ENCODE data around the gene GIGYF2. TPM values are rescaled to one million over a fixed set of nuclear protein-coding genes. Genes with fewer than 3 reads are reported as not detected.

GIGYF2 gene
- total and polyA plus RNA-seq, 2 of the 13 experiments (the other 11 are each of a cell fraction or from before 2014, with no cell fraction given), result 44.9 to 73.5 TPM

- TF ChIP-seq ZNF784 (CRISPR knock-in tag; IDR thresholded peaks at IDR 0.05; ENCODE audit: borderline replicate concordance) (no peak), TGIF2 (CRISPR knock-in tag; IDR thresholded peaks at IDR 0.05) (no peak), RELA (CRISPR knock-in tag; IDR thresholded peaks at IDR 0.05) (no peak), POLR2G (IDR thresholded peaks at IDR 0.05; ENCODE audit: low read depth, low read length) (peak; percentile 27), SMAD9 (CRISPR knock-in tag; IDR thresholded peaks at IDR 0.05) (no peak), ZNF589 (CRISPR knock-in tag; conservative IDR thresholded peaks at IDR 0.05) (0 out of 2 replicates have a peak, but pooled peaks have one; percentile 30), HOXA3 (CRISPR knock-in tag; IDR thresholded peaks at IDR 0.05) (no peak), PAX8 (CRISPR knock-in tag; IDR thresholded peaks at IDR 0.05; ENCODE audit: borderline replicate concordance) (no peak), KLF11 (CRISPR knock-in tag; IDR thresholded peaks at IDR 0.05) (no peak), HNRNPLL (IDR thresholded peaks at IDR 0.05; ENCODE audit: low read depth, low read length, poor library complexity, severe bottlenecking) (peak; percentile 44), NFKBIZ (CRISPR knock-in tag; IDR thresholded peaks at IDR 0.05) (no peak), HIVEP1 (CRISPR knock-in tag; IDR thresholded peaks at IDR 0.05) (no peak), ZNF326 (CRISPR knock-in tag; IDR thresholded peaks at IDR 0.05; ENCODE audit: borderline replicate concordance) (no peak), ZBTB1 (CRISPR knock-in tag; IDR thresholded peaks at IDR 0.05; ENCODE audit: borderline replicate concordance) (no peak), RXRB (CRISPR knock-in tag; IDR thresholded peaks at IDR 0.05; ENCODE audit: borderline replicate concordance) (no peak), RBM22 (optimal IDR thresholded peaks at IDR 0.05; ENCODE audit: low read length) (peak; percentile 9), ZC3H13 (CRISPR knock-in tag; IDR thresholded peaks at IDR 0.05) (peak; percentile 73; the same call in 1 of the 2 replicates), AGO1 (IDR thresholded peaks at IDR 0.05; ENCODE audit: low read depth, low read length, poor library complexity, severe bottlenecking) (peak; percentile 85), HMG20A (CRISPR knock-in tag; IDR thresholded peaks at IDR 0.05; ENCODE audit: borderline replicate concordance) (no peak), ZNF598 (CRISPR knock-in tag; IDR thresholded peaks at IDR 0.05; ENCODE audit: borderline replicate concordance) (no peak), HNRNPL (IDR thresholded peaks at IDR 0.05; ENCODE audit: low read depth, low read length) (0 out of 2 replicates have a peak, but pooled peaks have one; percentile 59)
- TF ChIP-seq, protein P1, sequence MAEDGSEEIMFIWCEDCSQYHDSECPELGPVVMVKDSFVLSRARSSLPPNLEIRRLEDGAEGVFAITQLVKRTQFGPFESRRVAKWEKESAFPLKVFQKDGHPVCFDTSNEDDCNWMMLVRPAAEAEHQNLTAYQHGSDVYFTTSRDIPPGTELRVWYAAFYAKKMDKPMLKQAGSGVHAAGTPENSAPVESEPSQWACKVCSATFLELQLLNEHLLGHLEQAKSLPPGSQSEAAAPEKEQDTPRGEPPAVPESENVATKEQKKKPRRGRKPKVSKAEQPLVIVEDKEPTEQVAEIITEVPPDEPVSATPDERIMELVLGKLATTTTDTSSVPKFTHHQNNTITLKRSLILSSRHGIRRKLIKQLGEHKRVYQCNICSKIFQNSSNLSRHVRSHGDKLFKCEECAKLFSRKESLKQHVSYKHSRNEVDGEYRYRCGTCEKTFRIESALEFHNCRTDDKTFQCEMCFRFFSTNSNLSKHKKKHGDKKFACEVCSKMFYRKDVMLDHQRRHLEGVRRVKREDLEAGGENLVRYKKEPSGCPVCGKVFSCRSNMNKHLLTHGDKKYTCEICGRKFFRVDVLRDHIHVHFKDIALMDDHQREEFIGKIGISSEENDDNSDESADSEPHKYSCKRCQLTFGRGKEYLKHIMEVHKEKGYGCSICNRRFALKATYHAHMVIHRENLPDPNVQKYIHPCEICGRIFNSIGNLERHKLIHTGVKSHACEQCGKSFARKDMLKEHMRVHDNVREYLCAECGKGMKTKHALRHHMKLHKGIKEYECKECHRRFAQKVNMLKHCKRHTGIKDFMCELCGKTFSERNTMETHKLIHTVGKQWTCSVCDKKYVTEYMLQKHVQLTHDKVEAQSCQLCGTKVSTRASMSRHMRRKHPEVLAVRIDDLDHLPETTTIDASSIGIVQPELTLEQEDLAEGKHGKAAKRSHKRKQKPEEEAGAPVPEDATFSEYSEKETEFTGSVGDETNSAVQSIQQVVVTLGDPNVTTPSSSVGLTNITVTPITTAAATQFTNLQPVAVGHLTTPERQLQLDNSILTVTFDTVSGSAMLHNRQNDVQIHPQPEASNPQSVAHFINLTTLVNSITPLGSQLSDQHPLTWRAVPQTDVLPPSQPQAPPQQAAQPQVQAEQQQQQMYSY (CRISPR knock-in tag; IDR thresholded peaks at IDR 0.05), result no peak
- TF ChIP-seq, protein P2, sequence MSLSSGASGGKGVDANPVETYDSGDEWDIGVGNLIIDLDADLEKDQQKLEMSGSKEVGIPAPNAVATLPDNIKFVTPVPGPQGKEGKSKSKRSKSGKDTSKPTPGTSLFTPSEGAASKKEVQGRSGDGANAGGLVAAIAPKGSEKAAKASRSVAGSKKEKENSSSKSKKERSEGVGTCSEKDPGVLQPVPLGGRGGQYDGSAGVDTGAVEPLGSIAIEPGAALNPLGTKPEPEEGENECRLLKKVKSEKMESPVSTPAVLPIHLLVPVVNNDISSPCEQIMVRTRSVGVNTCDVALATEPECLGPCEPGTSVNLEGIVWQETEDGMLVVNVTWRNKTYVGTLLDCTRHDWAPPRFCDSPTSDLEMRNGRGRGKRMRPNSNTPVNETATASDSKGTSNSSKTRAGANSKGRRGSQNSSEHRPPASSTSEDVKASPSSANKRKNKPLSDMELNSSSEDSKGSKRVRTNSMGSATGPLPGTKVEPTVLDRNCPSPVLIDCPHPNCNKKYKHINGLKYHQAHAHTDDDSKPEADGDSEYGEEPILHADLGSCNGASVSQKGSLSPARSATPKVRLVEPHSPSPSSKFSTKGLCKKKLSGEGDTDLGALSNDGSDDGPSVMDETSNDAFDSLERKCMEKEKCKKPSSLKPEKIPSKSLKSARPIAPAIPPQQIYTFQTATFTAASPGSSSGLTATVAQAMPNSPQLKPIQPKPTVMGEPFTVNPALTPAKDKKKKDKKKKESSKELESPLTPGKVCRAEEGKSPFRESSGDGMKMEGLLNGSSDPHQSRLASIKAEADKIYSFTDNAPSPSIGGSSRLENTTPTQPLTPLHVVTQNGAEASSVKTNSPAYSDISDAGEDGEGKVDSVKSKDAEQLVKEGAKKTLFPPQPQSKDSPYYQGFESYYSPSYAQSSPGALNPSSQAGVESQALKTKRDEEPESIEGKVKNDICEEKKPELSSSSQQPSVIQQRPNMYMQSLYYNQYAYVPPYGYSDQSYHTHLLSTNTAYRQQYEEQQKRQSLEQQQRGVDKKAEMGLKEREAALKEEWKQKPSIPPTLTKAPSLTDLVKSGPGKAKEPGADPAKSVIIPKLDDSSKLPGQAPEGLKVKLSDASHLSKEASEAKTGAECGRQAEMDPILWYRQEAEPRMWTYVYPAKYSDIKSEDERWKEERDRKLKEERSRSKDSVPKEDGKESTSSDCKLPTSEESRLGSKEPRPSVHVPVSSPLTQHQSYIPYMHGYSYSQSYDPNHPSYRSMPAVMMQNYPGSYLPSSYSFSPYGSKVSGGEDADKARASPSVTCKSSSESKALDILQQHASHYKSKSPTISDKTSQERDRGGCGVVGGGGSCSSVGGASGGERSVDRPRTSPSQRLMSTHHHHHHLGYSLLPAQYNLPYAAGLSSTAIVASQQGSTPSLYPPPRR (CRISPR knock-in tag; IDR thresholded peaks at IDR 0.05; ENCODE audit: borderline replicate concordance), result no peak
These were observed 186.9 kb downstream of the GIGYF2 start (continued) for GRCh38 chr2:232884001-232884421.
